ENCODE results near the gene INSYN2B.
"Not testable (repeated sequence)": the region's sequence is repeated elsewhere in the genome, so short reads cannot be mapped to it uniquely, and the experiment has no call there.

Gene INSYN2B

GRCh38 chr5:169833681-169834292 is 146.5 kb downstream of the INSYN2B start:
- not testable (repeated sequence) for H3K4me3 ChIP-seq (ENCODE audit: low read depth, low read length); H3K36me3 ChIP-seq (ENCODE audit: control insufficient read depth, insufficient read depth, low read length); H3K9ac ChIP-seq (ENCODE audit: low read length); H3K9me3 ChIP-seq (ENCODE audit: control insufficient read depth, insufficient read depth, low read depth, low read length); H3K4me1 ChIP-seq (ENCODE audit: control insufficient read depth, insufficient read depth, low read length); H3K27me3 ChIP-seq (ENCODE audit: control insufficient read depth, insufficient read depth, low read length); H3K27ac ChIP-seq (ENCODE audit: low read depth, low read length)

GRCh38 chr5:169832845-169833244 is 147.4 kb downstream of the INSYN2B start:
- no peak overlapping the region for H3K27ac ChIP-seq (ENCODE audit: low read depth, low read length)
- no peaks in the 10 kb centered on the region for H3K4me1 ChIP-seq (ENCODE audit: control insufficient read depth, insufficient read depth, low read length)
- no peaks in the 10 kb centered on the region for H3K27me3 ChIP-seq (ENCODE audit: control insufficient read depth, insufficient read depth, low read length)
- no peaks in the 10 kb centered on the region for H3K36me3 ChIP-seq (ENCODE audit: control insufficient read depth, insufficient read depth, low read length)
- H3K9me3 ChIP-seq (ENCODE audit: control insufficient read depth, insufficient read depth, low read depth, low read length) = no peaks in the 10 kb centered on the region
- no peak overlapping the region for H3K9ac ChIP-seq (ENCODE audit: low read length)
- no peak overlapping the region for H3K4me3 ChIP-seq (ENCODE audit: low read depth, low read length)

- no peak overlapping the region for H3K4me3 ChIP-seq (ENCODE audit: low read depth, low read length)
- H3K4me1 ChIP-seq (ENCODE audit: control insufficient read depth, insufficient read depth, low read length) = no peaks in the 10 kb centered on the region
- H3K36me3 ChIP-seq (ENCODE audit: control insufficient read depth, insufficient read depth, low read length) = no peaks in the 10 kb centered on the region
- H3K9ac ChIP-seq (ENCODE audit: low read length) = no peak overlapping the region
- no peak overlapping the region for H3K27ac ChIP-seq (ENCODE audit: low read depth, low read length)
- no peaks in the 10 kb centered on the region for H3K9me3 ChIP-seq (ENCODE audit: control insufficient read depth, insufficient read depth, low read depth, low read length)
- no peaks in the 10 kb centered on the region for H3K27me3 ChIP-seq (ENCODE audit: control insufficient read depth, insufficient read depth, low read length)
Measured at GRCh38 chr5:169832304-169832703, 148.0 kb downstream of the INSYN2B start.

- Histone ChIP-seq H3K27ac (ENCODE audit: low read depth, low read length) (no peak overlapping the region), H3K9ac (ENCODE audit: low read length) (no peak overlapping the region), H3K36me3 (ENCODE audit: control insufficient read depth, insufficient read depth, low read length) (no peaks in the 10 kb centered on the region)
Measured at GRCh38 chr5:169831331-169831730, 149.0 kb downstream of the INSYN2B start.

GRCh38 chr5:169828385-169828784 is 151.9 kb downstream of the INSYN2B start:
- H3K27ac ChIP-seq (ENCODE audit: low read depth, low read length) = no peak overlapping the region
- H3K36me3 ChIP-seq (ENCODE audit: control insufficient read depth, insufficient read depth, low read length) = no peaks in the 10 kb centered on the region
- no peaks in the 10 kb centered on the region for H3K27me3 ChIP-seq (ENCODE audit: control insufficient read depth, insufficient read depth, low read length)
- H3K9me3 ChIP-seq (ENCODE audit: control insufficient read depth, insufficient read depth, low read depth, low read length) = 0 out of 2 replicates have a peak, but pooled peaks cover 2% of the 10 kb centered on the region
- no peak overlapping the region for H3K4me3 ChIP-seq (ENCODE audit: low read depth, low read length)
- H3K9ac ChIP-seq (ENCODE audit: low read length) = no peak overlapping the region
- H3K4me1 ChIP-seq (ENCODE audit: control insufficient read depth, insufficient read depth, low read length) = no peaks in the 10 kb centered on the region

More at GRCh38 chr5:169831331-169831730, 149.0 kb downstream of the INSYN2B start:
- Histone ChIP-seq H3K4me1 (ENCODE audit: control insufficient read depth, insufficient read depth, low read length) (no peaks in the 10 kb centered on the region), H3K27me3 (ENCODE audit: control insufficient read depth, insufficient read depth, low read length) (no peaks in the 10 kb centered on the region), H3K4me3 (ENCODE audit: low read depth, low read length) (no peak overlapping the region), H3K9me3 (ENCODE audit: control insufficient read depth, insufficient read depth, low read depth, low read length) (no peaks in the 10 kb centered on the region)

- Histone ChIP-seq H3K9me3 (ENCODE audit: control insufficient read depth, insufficient read depth, low read depth, low read length) (0 out of 2 replicates have a peak, but pooled peaks cover 2% of the 10 kb centered on the region), H3K27ac (ENCODE audit: low read depth, low read length) (no peak overlapping the region), H3K4me3 (ENCODE audit: low read depth, low read length) (no peak overlapping the region), H3K9ac (ENCODE audit: low read length) (no peak overlapping the region), H3K4me1 (ENCODE audit: control insufficient read depth, insufficient read depth, low read length) (no peaks in the 10 kb centered on the region), H3K27me3 (ENCODE audit: control insufficient read depth, insufficient read depth, low read length) (no peaks in the 10 kb centered on the region), H3K36me3 (ENCODE audit: control insufficient read depth, insufficient read depth, low read length) (no peaks in the 10 kb centered on the region)
Measured at GRCh38 chr5:169827769-169828168, 152.5 kb downstream of the INSYN2B start.

GRCh38 chr5:169826618-169827017 is 153.7 kb downstream of the INSYN2B start:
- H3K9ac ChIP-seq (ENCODE audit: low read length) = no peak overlapping the region
- no peaks in the 10 kb centered on the region for H3K4me1 ChIP-seq (ENCODE audit: control insufficient read depth, insufficient read depth, low read length)
- no peak overlapping the region for H3K27ac ChIP-seq (ENCODE audit: low read depth, low read length)

GRCh38 chr5:169817031-169817430 is 163.3 kb downstream of the INSYN2B start:
- no peaks in the 10 kb centered on the region for H3K27me3 ChIP-seq (ENCODE audit: control insufficient read depth, insufficient read depth, low read length)
- no peak overlapping the region for H3K4me3 ChIP-seq (ENCODE audit: low read depth, low read length)
- H3K9me3 ChIP-seq (ENCODE audit: control insufficient read depth, insufficient read depth, low read depth, low read length) = peaks cover 13% of the 10 kb centered on the region
- no peak overlapping the region for H3K27ac ChIP-seq (ENCODE audit: low read depth, low read length)
- no peak overlapping the region for H3K9ac ChIP-seq (ENCODE audit: low read length)
- H3K4me1 ChIP-seq (ENCODE audit: control insufficient read depth, insufficient read depth, low read length) = peaks cover 6% of the 10 kb centered on the region; the same call in 1 of the 2 replicates
- H3K36me3 ChIP-seq (ENCODE audit: control insufficient read depth, insufficient read depth, low read length) = no peaks in the 10 kb centered on the region

More at GRCh38 chr5:169826618-169827017, 153.7 kb downstream of the INSYN2B start:
- Histone ChIP-seq H3K9me3 (ENCODE audit: control insufficient read depth, insufficient read depth, low read depth, low read length) (0 out of 2 replicates have a peak, but pooled peaks cover 2% of the 10 kb centered on the region), H3K27me3 (ENCODE audit: control insufficient read depth, insufficient read depth, low read length) (no peaks in the 10 kb centered on the region), H3K36me3 (ENCODE audit: control insufficient read depth, insufficient read depth, low read length) (no peaks in the 10 kb centered on the region), H3K4me3 (ENCODE audit: low read depth, low read length) (no peak overlapping the region)

- H3K36me3 ChIP-seq (ENCODE audit: control insufficient read depth, insufficient read depth, low read length) = no peaks in the 10 kb centered on the region
- H3K27ac ChIP-seq (ENCODE audit: low read depth, low read length) = no peak overlapping the region
- H3K4me1 ChIP-seq (ENCODE audit: control insufficient read depth, insufficient read depth, low read length) = peaks cover 30% of the 10 kb centered on the region
- H3K4me3 ChIP-seq (ENCODE audit: low read depth, low read length) = no peak overlapping the region
- no peak overlapping the region for H3K9ac ChIP-seq (ENCODE audit: low read length)
- H3K27me3 ChIP-seq (ENCODE audit: control insufficient read depth, insufficient read depth, low read length) = no peaks in the 10 kb centered on the region
- peaks cover 13% of the 10 kb centered on the region for H3K9me3 ChIP-seq (ENCODE audit: control insufficient read depth, insufficient read depth, low read depth, low read length)
Measured at GRCh38 chr5:169814522-169814921, 165.8 kb downstream of the INSYN2B start.
